Measurements from ENCODE around the gene MMP14.

GRCh38 chr14:22839159-22839779 is 2.9 kb downstream of the MMP14 start:
- TF ChIP-seq, protein P1, sequence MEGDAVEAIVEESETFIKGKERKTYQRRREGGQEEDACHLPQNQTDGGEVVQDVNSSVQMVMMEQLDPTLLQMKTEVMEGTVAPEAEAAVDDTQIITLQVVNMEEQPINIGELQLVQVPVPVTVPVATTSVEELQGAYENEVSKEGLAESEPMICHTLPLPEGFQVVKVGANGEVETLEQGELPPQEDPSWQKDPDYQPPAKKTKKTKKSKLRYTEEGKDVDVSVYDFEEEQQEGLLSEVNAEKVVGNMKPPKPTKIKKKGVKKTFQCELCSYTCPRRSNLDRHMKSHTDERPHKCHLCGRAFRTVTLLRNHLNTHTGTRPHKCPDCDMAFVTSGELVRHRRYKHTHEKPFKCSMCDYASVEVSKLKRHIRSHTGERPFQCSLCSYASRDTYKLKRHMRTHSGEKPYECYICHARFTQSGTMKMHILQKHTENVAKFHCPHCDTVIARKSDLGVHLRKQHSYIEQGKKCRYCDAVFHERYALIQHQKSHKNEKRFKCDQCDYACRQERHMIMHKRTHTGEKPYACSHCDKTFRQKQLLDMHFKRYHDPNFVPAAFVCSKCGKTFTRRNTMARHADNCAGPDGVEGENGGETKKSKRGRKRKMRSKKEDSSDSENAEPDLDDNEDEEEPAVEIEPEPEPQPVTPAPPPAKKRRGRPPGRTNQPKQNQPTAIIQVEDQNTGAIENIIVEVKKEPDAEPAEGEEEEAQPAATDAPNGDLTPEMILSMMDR (IDR thresholded peaks at IDR 0.05), result no peak
- no peak for TF ChIP-seq POLR2A (IDR thresholded peaks at IDR 0.05)

All from testis (tissue), 2 donors.